T-helper 9 cell (primary cell): Measurements from ENCODE around the gene ACAT2.
"Not testable (repeated sequence)": the region's sequence is repeated elsewhere in the genome, so short reads cannot be mapped to it uniquely, and the experiment has no call there.

Experiments used
- DNase-seq: peaks from one replicate; pipeline ENCODE4 v3.0.0-alpha.2; 2020

ACAT2 gene

DNA sequence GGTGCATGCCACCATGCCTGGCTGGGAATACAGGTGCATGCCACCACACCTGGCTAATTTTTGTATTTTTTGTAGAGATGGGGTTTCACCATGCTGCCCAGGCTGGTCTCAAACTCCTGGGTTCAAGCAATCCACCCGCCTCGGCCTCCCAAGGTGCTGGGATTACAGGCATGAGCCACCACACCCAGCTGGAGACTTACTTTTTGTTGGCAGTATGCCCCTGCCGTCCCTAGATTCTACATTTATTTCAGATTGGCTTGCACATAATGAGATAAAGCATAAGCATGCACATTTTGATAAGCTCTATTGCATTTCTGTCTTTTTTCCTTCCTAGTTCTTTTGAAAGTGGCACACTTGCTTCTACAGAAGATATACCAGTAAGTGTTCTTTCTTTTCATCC, 54.9 kb downstream of the ACAT2 start:
- DNase-seq: not testable (repeated sequence)

DNA sequence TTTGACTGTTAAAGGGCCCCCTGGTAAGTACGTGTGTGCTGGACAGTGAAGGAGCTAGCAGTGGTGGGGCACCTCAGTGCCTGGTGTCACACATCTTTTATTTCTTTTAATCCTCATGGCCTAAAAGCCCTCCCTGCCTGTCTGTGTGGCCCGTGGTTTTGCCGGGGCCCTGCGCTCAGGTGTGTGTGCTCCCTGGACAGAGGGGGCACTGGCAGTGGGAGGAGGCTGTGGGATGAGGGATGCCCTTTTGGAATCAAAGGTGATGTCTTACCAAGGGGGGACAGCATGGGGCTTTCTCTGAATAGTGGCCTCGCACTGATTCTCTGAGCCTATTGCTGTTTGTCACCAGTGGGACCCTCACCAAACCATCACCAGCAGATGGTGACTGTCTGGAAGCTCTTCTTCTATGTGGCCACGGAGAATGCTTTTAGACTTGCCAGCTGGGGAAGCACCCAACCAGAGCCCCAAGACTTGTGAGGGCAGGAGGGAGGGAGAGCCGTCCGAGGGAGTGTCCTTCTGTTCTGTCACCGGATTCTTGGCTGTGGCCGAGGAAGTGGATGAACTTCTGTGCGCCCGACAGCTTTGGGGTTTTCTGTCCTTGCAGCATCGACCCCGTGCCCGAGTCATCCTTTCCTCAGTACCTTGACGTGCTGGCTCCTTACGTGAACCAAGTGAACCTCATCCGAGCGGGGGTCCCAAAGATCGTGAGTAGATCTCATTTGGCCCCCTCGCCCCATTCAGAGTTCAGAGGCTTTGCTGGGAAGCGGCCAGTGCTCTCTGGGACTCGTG, 56.3 kb downstream of the ACAT2 start:
- DNase-seq: no peak

DNA sequence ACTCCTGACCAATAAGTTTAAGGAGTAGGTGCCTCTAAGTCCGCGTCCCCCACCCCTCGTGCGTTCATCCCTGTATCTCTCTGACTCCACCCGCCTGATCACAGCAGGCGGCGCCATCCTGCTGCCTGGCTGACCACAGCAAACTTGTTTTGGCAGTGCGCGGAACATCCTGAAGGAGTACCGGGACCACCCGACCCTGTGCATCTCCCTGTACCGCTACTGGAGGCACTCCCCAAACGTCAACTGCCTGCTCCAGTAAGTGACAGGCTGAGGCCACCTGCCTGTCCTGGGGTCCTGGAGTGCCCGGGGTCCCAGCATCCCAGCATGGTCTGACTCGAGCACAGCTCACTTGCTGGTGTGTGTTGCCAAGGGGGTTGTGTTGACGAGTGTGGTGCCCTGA, 57.3 kb downstream of the ACAT2 start:
- DNase-seq: no peak

DNA sequence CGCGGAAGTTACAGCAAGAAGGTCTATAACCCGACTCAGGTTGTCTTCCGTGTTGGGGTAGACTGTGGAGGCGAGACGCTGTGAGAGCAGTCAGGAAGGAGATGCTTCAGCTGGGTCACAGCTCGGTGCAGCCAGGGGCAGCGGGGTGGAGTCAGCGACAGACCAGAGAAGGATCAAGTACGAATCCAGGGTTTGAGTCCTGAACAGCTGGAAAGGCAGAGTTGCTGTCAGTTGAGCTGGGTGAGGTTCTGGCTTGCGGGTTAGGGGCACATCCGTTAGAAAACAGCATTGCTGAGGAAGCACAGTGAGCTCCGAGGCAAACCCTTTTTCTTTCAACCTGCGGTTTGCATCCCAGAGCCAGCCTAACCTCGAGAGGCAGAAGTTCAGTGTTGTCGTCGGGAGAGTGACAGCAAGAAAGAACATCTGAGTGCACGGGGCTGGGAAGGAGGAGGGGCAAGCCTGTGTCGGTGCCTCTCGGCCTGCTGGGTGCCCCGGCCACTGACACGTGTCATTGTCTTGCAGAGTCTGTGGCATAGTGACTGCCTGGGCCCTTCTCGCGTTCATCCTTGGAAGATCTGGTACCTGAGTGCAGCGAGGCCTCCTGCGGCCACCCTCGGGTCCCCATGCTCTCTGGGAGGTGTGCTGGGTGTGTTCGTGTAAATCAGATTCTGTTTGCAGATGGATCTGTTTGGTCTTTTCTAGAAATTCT, 58.2 kb downstream of the ACAT2 start:
- peak; percentile 9 for DNase-seq

DNA sequence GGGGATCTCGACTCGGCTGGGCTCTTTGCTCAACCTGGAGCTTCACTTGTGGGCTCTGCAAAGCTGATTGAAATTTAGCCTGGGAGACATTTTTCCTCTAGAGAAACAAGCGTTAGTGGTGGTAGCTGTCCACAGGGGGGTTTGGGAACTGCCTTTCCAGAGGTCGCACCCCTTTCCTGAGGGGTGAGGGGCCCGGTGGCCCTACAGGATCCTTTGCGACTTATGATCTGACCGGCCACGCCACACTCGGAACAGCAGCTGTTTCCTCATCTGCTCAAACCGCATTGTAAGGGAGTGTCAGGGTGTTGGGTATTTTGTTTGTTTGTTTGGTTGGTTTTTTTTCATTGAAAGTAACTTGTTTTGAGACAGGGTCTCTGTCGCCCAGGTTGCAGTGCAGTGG, 59.3 kb downstream of the ACAT2 start:
- no peak for DNase-seq

DNA sequence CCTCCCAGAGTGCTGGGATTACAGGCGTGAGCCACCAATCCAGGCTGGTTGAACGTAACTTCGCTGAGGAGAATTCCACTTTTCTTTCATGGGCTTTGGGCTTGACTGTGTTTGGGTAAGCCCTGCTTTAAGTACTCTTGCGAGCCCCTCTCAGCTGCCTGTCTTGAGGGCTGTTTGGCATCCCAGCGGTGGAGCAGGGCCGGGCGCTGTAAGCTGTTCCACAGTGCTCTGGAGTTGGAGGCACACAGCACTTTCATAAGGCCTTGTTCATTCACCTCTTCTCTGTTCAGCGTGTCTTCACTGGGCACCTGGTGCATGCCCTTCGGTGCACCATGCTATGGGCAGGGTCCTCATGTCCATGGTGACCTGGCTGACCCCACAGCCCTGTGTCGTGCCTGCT, 59.9 kb downstream of the ACAT2 start:
- DNase-seq: no peak

DNA sequence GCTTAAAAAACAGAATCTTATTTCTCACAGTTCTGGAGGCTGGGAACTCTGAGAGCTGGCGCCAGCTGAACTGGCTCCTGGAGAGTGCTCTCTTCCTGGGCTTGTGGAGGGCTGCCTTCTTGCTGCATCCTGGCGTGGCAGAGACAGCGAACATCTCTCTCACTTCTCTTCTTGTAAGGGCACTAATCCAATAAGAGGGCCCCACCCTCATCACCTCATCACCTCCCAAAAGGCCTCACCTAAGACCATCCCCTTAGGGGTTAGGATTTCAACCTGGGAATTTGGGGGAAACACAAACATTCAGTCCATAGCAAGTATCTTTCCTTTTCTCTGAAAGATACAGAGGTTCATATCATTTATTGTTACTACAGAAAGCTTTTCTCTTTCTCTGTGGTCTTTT, 62.1 kb downstream of the ACAT2 start:
- no peak for DNase-seq

DNA sequence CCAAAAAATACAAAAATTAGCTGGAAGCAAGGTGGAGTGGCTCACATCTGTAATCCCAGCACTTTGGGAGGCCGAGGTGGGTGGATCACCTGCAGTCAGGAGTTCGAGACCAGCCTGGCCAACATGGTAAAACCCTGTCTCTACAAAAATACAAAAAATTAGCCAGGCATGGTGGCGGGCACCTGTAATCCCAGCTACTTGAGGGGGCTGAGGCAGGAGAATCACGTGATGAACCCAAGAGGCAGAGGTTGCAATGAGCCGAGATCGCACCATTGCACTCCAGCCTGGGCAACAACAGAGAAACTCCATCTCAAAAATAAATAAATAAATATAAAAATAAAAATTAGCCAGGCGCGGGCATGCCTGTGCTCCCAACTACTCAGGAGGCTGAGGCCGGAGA, 62.8 kb downstream of the ACAT2 start:
- not testable (repeated sequence) for DNase-seq

DNA sequence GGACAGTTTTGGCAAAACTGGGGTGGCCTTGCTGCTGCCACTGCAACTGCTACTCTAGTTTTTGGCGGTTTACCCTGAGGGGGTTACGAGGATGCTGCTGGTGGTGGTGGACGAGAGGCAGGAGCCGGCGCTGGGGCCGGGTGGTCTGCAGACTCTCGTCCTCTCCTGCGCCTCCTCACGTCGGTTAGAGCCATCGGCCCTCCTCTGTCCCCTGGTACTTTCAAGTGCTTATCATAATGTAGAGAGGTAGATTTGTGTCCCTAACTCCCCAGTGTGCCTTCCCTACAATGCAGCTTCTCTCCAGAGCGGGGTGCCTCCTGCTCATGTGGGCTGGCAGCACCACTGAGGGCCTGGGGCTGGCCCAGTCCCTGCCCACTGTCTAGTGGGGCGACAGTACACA, 64.2 kb downstream of the ACAT2 start:
- no peak for DNase-seq

DNA sequence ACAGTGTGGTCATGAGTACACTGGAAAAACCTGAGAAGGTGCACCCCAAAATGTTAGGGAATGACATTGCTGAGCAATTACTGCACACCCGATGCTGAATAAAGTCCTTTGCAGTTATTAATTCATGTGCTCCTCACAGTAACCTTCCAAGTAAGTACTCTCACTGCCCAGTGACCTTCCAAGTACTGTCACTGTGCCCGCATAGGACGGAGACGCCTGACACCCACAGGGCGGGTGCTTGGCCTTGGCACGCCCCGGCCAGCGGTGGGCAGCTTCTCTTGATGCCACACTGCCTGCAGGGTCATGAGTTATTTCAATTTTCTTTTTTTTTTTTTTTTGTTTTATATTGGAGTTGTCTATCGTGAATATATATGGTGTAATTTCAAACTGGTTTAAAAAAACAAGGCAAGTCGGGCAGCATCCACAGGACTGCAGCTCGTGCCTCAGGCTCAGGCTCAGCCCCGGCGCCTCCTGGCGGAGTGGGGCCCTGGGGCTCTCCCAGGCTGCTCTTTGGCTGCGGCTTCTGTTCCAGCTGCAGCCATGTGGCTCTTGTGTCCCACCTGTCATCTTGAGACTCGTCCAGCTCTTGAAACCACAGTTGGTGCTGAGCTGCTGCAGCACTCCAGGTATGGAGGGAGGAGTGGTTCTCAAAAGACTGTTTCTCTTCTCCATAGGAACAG, 65.3 kb downstream of the ACAT2 start:
- no peak for DNase-seq

DNA sequence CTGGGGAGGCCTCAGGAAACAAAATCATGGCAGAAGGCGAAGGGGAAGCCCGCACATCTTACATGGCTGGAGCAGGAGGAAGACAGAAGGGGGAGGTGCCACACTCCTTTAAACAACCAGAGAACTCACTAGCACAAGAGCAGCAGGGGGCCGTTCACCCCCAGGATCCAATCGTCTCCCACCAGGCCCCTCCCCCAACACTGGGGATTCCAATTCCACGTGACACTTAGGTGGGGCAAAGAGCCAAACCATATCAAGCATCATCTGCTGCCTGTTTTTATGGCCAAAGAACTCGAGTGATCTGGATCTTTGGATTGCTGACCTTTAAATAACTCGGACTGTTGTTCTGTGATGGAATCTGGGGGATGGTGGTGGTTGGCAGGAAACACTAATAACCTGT, 66.2 kb downstream of the ACAT2 start:
- DNase-seq: no peak
